ENCODE measurements around the gene ZDHHC11B.

DNA sequence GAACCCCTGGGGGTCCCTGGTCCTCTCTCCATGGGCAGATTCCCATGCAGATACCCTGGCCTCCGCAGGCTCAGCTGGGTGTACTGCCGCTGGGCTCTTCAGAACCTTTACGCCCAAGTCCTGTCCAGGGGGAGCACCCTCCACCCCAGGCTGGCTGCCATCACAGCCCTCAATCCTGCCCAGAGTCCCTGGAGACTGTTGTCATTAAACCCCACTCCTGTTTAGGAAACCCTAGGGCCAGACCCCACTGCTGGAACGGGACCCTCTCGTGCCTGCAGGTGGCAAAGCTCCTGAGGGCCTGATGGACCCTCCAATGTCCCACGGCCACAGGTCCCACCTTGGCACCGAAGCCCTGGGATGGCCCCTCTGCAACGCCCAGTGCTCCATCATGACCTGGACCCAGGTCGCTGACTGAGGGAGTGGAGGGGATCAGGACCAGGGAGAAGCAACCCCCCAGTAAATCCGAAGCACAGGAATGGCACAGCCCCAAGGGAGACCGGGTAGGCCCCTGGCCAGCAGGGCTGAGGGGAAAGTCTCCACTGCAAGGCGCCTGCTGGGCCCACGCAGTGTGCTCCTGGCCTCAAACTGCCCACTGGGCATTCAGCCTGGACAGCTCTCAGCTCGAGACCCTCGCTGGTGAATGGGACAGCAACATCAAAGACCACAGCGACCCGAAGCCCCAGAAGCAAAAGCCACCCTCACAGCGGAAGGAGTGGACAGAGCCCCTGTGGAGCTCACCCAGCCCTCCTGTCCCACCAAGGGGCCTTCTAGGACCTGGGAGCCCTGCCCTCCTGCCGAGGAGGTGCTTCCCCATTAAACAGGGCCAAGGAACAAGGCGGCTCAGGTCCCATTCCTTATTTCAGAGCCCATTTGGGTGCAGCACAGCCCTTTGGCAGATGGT lies 8.3 kb downstream of the ZDHHC11B start:
- TF ChIP-seq, protein P1, sequence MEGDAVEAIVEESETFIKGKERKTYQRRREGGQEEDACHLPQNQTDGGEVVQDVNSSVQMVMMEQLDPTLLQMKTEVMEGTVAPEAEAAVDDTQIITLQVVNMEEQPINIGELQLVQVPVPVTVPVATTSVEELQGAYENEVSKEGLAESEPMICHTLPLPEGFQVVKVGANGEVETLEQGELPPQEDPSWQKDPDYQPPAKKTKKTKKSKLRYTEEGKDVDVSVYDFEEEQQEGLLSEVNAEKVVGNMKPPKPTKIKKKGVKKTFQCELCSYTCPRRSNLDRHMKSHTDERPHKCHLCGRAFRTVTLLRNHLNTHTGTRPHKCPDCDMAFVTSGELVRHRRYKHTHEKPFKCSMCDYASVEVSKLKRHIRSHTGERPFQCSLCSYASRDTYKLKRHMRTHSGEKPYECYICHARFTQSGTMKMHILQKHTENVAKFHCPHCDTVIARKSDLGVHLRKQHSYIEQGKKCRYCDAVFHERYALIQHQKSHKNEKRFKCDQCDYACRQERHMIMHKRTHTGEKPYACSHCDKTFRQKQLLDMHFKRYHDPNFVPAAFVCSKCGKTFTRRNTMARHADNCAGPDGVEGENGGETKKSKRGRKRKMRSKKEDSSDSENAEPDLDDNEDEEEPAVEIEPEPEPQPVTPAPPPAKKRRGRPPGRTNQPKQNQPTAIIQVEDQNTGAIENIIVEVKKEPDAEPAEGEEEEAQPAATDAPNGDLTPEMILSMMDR (IDR thresholded peaks at IDR 0.05; ENCODE audit: poor library complexity, severe bottlenecking) = no peak
- TF ChIP-seq, protein P2, sequence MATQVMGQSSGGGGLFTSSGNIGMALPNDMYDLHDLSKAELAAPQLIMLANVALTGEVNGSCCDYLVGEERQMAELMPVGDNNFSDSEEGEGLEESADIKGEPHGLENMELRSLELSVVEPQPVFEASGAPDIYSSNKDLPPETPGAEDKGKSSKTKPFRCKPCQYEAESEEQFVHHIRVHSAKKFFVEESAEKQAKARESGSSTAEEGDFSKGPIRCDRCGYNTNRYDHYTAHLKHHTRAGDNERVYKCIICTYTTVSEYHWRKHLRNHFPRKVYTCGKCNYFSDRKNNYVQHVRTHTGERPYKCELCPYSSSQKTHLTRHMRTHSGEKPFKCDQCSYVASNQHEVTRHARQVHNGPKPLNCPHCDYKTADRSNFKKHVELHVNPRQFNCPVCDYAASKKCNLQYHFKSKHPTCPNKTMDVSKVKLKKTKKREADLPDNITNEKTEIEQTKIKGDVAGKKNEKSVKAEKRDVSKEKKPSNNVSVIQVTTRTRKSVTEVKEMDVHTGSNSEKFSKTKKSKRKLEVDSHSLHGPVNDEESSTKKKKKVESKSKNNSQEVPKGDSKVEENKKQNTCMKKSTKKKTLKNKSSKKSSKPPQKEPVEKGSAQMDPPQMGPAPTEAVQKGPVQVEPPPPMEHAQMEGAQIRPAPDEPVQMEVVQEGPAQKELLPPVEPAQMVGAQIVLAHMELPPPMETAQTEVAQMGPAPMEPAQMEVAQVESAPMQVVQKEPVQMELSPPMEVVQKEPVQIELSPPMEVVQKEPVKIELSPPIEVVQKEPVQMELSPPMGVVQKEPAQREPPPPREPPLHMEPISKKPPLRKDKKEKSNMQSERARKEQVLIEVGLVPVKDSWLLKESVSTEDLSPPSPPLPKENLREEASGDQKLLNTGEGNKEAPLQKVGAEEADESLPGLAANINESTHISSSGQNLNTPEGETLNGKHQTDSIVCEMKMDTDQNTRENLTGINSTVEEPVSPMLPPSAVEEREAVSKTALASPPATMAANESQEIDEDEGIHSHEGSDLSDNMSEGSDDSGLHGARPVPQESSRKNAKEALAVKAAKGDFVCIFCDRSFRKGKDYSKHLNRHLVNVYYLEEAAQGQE (IDR thresholded peaks at IDR 0.05; ENCODE audit: borderline replicate concordance) = no peak
- TF ChIP-seq EZH2 (IDR thresholded peaks at IDR 0.05; ENCODE audit: borderline replicate concordance, insufficient read depth, low read length, poor library complexity, severe bottlenecking) (no peak), POLR2AphosphoS5 (IDR thresholded peaks at IDR 0.05) (no peak), MXI1 (conservative IDR thresholded peaks at IDR 0.05; ENCODE audit: poor library complexity, severe bottlenecking) (no peak), EP300 (conservative IDR thresholded peaks at IDR 0.05; ENCODE audit: poor library complexity, severe bottlenecking) (no peak), RAD21 (conservative IDR thresholded peaks at IDR 0.05) (no peak), TAF1 (IDR thresholded peaks at IDR 0.05; ENCODE audit: low read depth) (no peak)
